B cell (primary cell): Measurements from ENCODE around the gene SIPA1L3. TPM values are rescaled to one million over a fixed set of nuclear protein-coding genes. Genes with fewer than 3 reads are reported as not detected.
"Not testable (repeated sequence)": the region's sequence is repeated elsewhere in the genome, so short reads cannot be mapped to it uniquely, and the experiment has no call there.

Source experiments
- ATAC-seq: fragments of 200-7000 bp; cut with Tn5 transposase; one replicate; pipeline ENCODE4 v1.10.0; 2021; ENCODE audit warnings: low read depth, mild to moderate bottlenecking, moderate number of reproducible peaks, moderate library complexity
- CTCF ChIA-PET: fragments of 350-600 bp; sonication (Branson Sonifier 250); formaldehyde crosslinking; loops from one replicate; lab custom pipeline; 2021; ENCODE audit warnings: antibody characterized with exemption, inconsistent platforms; lab: Charles Lee
- POLR2A ChIA-PET: fragments of 350-600 bp; sonication (Branson Sonifier 250); formaldehyde crosslinking; loops from one replicate; lab custom pipeline; 2021; ENCODE audit warnings: antibody characterized with exemption; lab: Charles Lee
- DNase-seq: peaks from one replicate; pipeline ENCODE4 v3.0.0; 2013
- H2AFZ ChIP-seq: 2 replicates; pipeline ENCODE4 v1.6.1; 2012; ENCODE audit warnings: mild to moderate bottlenecking, low read depth, low read length; ENCODE audit not compliant: insufficient read depth, poor library complexity, severe bottlenecking
- H3K27ac ChIP-seq, 2 donors: 1 replicate in 1 of 2; 2 replicates in 1 of 2; pipeline ENCODE4 v1.5.1; 2012 to 2013; ENCODE audit warnings: low read length in 2 of 2, mild to moderate bottlenecking in 2 of 2, moderate library complexity in 1 of 2
- H3K27me3 ChIP-seq, 4 experiments: fragments of 200-600 bp in 1 of 4; sonication (generic) in 1 of 4; replicated peaks in 1 of 4; 1 replicate in 2 of 4; 2 replicates in 2 of 4; pipeline versions ENCODE4 v1.6.1 to v1.7.0; 2013 to 2016; ENCODE audit warnings: low read length in 3 of 4, mild to moderate bottlenecking in 2 of 4, mixed read lengths in 1 of 4, moderate library complexity in 1 of 4; ENCODE audit not compliant: insufficient read depth in 4 of 4, control insufficient read depth in 3 of 4; ENCODE audit errors: control extremely low read depth in 1 of 4
- H3K36me3 ChIP-seq, 2 experiments: replicated peaks in 1 of 2; 1 replicate in 1 of 2; 2 replicates in 1 of 2; pipeline versions ENCODE4 v1.6.1 to v1.7.1; 2013; ENCODE audit warnings: low read length in 1 of 2; ENCODE audit not compliant: insufficient read depth in 2 of 2, control insufficient read depth in 1 of 2; ENCODE audit errors: control extremely low read depth in 1 of 2, extremely low read depth in 1 of 2
- H3K4me1 ChIP-seq, 2 donors: fragments of 200-600 bp in 1 of 2; sonication (generic) in 1 of 2; 1 replicate in 1 of 2; 2 replicates in 1 of 2; pipeline versions ENCODE4 v1.5.1 to v1.6.1; 2013 to 2017; ENCODE audit warnings: low read length in 2 of 2; ENCODE audit not compliant: control insufficient read depth in 2 of 2, insufficient read depth in 2 of 2
- H3K4me2 ChIP-seq: replicated peaks from 2 replicates; pipeline ENCODE3; 2012; ENCODE audit warnings: mild to moderate bottlenecking, low read depth, low read length; ENCODE audit not compliant: poor library complexity, severe bottlenecking
- H3K4me3 ChIP-seq, 5 experiments: fragments of 200-600 bp in 1 of 5; sonication (generic) in 1 of 5; 1 replicate in 3 of 5; 2 replicates in 2 of 5; pipeline versions ENCODE4 v1.5.1 to v1.7.0; 2011 to 2016; ENCODE audit warnings: low read length in 4 of 5, mild to moderate bottlenecking in 4 of 5, low read depth in 2 of 5, control low read depth in 1 of 5, moderate library complexity in 1 of 5; ENCODE audit not compliant: insufficient read depth in 1 of 5; ENCODE audit errors: control extremely low read depth in 1 of 5, extremely low read depth in 1 of 5
- H3K79me2 ChIP-seq: fragments of 200-600 bp; sonication (generic); one replicate; pipeline ENCODE4 v1.6.0; 2016; ENCODE audit warnings: low read length; ENCODE audit not compliant: control insufficient read depth, insufficient read depth
- H3K9ac ChIP-seq: fragments of 200-600 bp; sonication (generic); 2 replicates; pipeline ENCODE4 v1.6.1; 2017; ENCODE audit warnings: mild to moderate bottlenecking, low read length, moderate library complexity
- H3K9me3 ChIP-seq, 3 donors: one replicate each; pipeline versions ENCODE4 v1.6.1 to v1.7.1; 2013; ENCODE audit warnings: low read length in 2 of 3; ENCODE audit not compliant: control insufficient read depth in 2 of 3, insufficient read depth in 1 of 3; ENCODE audit errors: control extremely low read depth in 1 of 3
- H4K20me1 ChIP-seq: 2 replicates; pipeline ENCODE4 v1.6.0; 2012; ENCODE audit warnings: mild to moderate bottlenecking, low read length; ENCODE audit not compliant: insufficient read depth, control insufficient read depth, poor library complexity, severe bottlenecking
- H3K27ac Mint-ChIP-seq: one replicate; pipeline ENCODE4 v1.8.0; 2021; ENCODE audit warnings: mixed read lengths
- H3K27me3 Mint-ChIP-seq: one replicate; pipeline ENCODE4 v1.8.0; 2021; ENCODE audit warnings: mixed read lengths
- H3K4me1 Mint-ChIP-seq: one replicate; pipeline ENCODE4 v1.8.0; 2021; ENCODE audit warnings: mixed read lengths
- H3K4me3 Mint-ChIP-seq: one replicate; pipeline ENCODE4 v1.8.0; 2021; ENCODE audit warnings: mixed read lengths
- H3K9me3 Mint-ChIP-seq: one replicate; pipeline ENCODE4 v1.8.0; 2022; ENCODE audit warnings: mixed read lengths; ENCODE audit not compliant: insufficient read depth
- CTCF ChIP-seq: fragments of 200-600 bp; IDR thresholded peaks from one replicate; pipeline ENCODE4 v1.8.0; 2022; ENCODE audit warnings: antibody characterized with exemption, mild to moderate bottlenecking
- EZH2 ChIP-seq: IDR thresholded peaks from 2 replicates; pipeline ENCODE4 v1.6.1; 2012; ENCODE audit warnings: borderline replicate concordance, low read depth, mild to moderate bottlenecking, moderate library complexity, low read length; ENCODE audit not compliant: insufficient read depth, poor library complexity, severe bottlenecking
- WGBS: methylation state at CpG from one replicate; pipeline ENCODE4 v1.1.5; 2013; ENCODE audit warnings: missing lambda C conversion rate; ENCODE audit not compliant: insufficient coverage; 5-methylcytosine and 5-hydroxymethylcytosine counted together
- intact Hi-C: fragments of 100-400 bp; cut with micrococcal nuclease; formaldehyde crosslinking; loops from one replicate; pipeline ENCODE4 v1.10.0; 2022
- polyA plus RNA-seq: library from polyadenylated mRNA; depleted of rRNA; stranded (reverse); fragments of >200 nt; gene quantifications from 2 replicates; pipeline ENCODE4 v1.2.3, GENCODE V29; 2012
- total RNA-seq, 2 donors: library from RNA; stranded (reverse); fragments of 120-200 nt in 1 of 2; gene quantifications; 1 replicate in 1 of 2; 2 replicates in 1 of 2; pipeline versions ENCODE4 v1.2.3 to v1.2.4, GENCODE V29; 2013 to 2022

The SIPA1L3 gene
- total and polyA plus RNA-seq, 2 donors (not counting 1 experiment from before 2014, with no cell fraction given): 48.3 to 295 TPM

- Histone ChIP-seq H3K79me2 (no peaks in the 10 kb centered on the region), H3K9ac (peak overlapping the region; percentile 42), H3K27ac (no peak overlapping the region), H3K4me2 (peak overlapping the region; percentile 80), H3K27me3 (peaks cover 0 to 76% (median 45%) of the 10 kb centered on the region in 4 experiments), H4K20me1 (no peaks in the 10 kb centered on the region), H2AFZ (peak overlapping the region; percentile 54), H3K36me3 (no peaks in the 10 kb centered on the region), H3K9me3 (peaks cover 0 to 17% (median 0%) of the 10 kb centered on the region in 3 donors), H3K4me3 (peak overlapping the region in 4 of 5 experiments; percentile 26 to 59 (median 47)), H3K4me1 (peaks cover 22 to 42% of the 10 kb centered on the region in 2 donors)
- peak overlapping the region; percentile 61 for H3K4me3 Mint-ChIP-seq
- ATAC-seq: no peak
- POLR2A ChIA-PET: no interaction called here
- H3K27ac Mint-ChIP-seq: no peak overlapping the region
- CTCF ChIA-PET: no interaction called here
- peaks cover 28% of the 10 kb centered on the region for H3K4me1 Mint-ChIP-seq
- H3K27me3 Mint-ChIP-seq: peaks cover 56% of the 10 kb centered on the region
- no peaks in the 10 kb centered on the region for H3K9me3 Mint-ChIP-seq
- TF ChIP-seq EZH2: no peak
- intact Hi-C loops: loop anchor here (10.0 kb wide), 1 partner anchor 319 kb away; the partner anchor contains the start of genes SIPA1L3 and WDR87
- WGBS: 11% methylated on average over 12 of the region's 13 CpGs
- no peak for DNase-seq
Observed at GRCh38 chr19:38223617-38224013, 316.6 kb downstream of the SIPA1L3 start.

GRCh38 chr19:38224014-38224862 lies 317.2 kb downstream of the SIPA1L3 start, which contains the start of gene DPF1:
Gene DPF1 (minus strand): TSS chr19:38224222. CDS start chr19:38224142, 80 bp downstream.
- H3K4me1 Mint-ChIP-seq: peaks cover 32% of the 10 kb centered on the region
- intact Hi-C loops: loop anchor here (10.0 kb wide), 1 partner anchor 319 kb away; the partner anchor contains the start of genes SIPA1L3 and WDR87
- peak; percentile 76 for DNase-seq
- Histone ChIP-seq H3K4me1 (peaks cover 29 to 48% of the 10 kb centered on the region in 2 donors), H3K9me3 (peaks cover 0 to 23% (median 0%) of the 10 kb centered on the region in 3 donors), H3K27ac (no peak within 1 kb of the TSS), H3K36me3 (no peaks in the 10 kb centered on the region), H3K4me2 (peak within 1 kb of the TSS; percentile 80), H3K9ac (peak within 1 kb of the TSS; percentile 42), H4K20me1 (no peaks in the 10 kb centered on the region), H3K4me3 (peak within 1 kb of the TSS in 4 of 5 experiments; percentile 26 to 59 (median 47)), H3K27me3 (peaks cover 0 to 77% (median 48%) of the 10 kb centered on the region in 4 experiments), H3K79me2 (no peaks in the 10 kb centered on the region), H2AFZ (peak within 1 kb of the TSS; percentile 54)
- ATAC-seq: peak; percentile 83
- no peaks in the 10 kb centered on the region for H3K9me3 Mint-ChIP-seq
- peak within 1 kb of the TSS; percentile 57 for H3K27ac Mint-ChIP-seq
- H3K27me3 Mint-ChIP-seq: peaks cover 52% of the 10 kb centered on the region
- POLR2A ChIA-PET: interaction anchor here (0.6 kb wide), 1 partner anchor 23 kb away, joined by 5 read pairs; no protein-coding TSS in a partner anchor
- H3K4me3 Mint-ChIP-seq: peak within 1 kb of the TSS; percentile 92
- CTCF ChIA-PET: interaction anchor here (1.0 to 2.0 kb wide), 8 partner anchors 8 to 328 kb away, joined by 3 to 9 read pairs (median 6); partner anchors contain the start of gene WDR87
- TF ChIP-seq CTCF: no peak
- peak; percentile 65 for TF ChIP-seq EZH2
- 1% methylated on average over 61 of the region's 61 CpGs for WGBS

GRCh38 chr19:38224863-38225218 lies 317.8 kb downstream of the SIPA1L3 start:
- intact Hi-C loops: loop anchor here (10.0 kb wide), 1 partner anchor 320 kb away; the partner anchor contains the start of genes SIPA1L3 and WDR87
- H2AFZ ChIP-seq, H3K27ac ChIP-seq, ATAC-seq, H3K4me3 ChIP-seq, DNase-seq, H3K9me3 Mint-ChIP-seq, H3K79me2 ChIP-seq, H4K20me1 ChIP-seq, H3K27ac Mint-ChIP-seq, H3K36me3 ChIP-seq: not testable (repeated sequence)
- Histone ChIP-seq H3K4me2 (peak overlapping the region; percentile 80), H3K27me3 (peaks cover 0 to 79% (median 49%) of the 10 kb centered on the region in 4 experiments), H3K9me3 (peaks cover 0 to 23% (median 0%) of the 10 kb centered on the region in 3 donors), H3K9ac (peak overlapping the region; percentile 42), H3K4me1 (peaks cover 32 to 49% of the 10 kb centered on the region in 2 donors)
- ChIA-PET CTCF (interaction anchor here (0.7 to 2.0 kb wide), 11 partner anchors 8 to 328 kb away, joined by 3 to 9 read pairs (median 4); partner anchors contain the start of genes PSMD8 and WDR87), POLR2A (interaction anchor here (0.6 to 0.7 kb wide), 2 partner anchors 23 to 50 kb away, joined by 5 read pairs; no protein-coding TSS in a partner anchor)
- H3K27me3 Mint-ChIP-seq: peaks cover 52% of the 10 kb centered on the region
- peak overlapping the region; percentile 92 for H3K4me3 Mint-ChIP-seq
- peaks cover 33% of the 10 kb centered on the region for H3K4me1 Mint-ChIP-seq
- WGBS: 94% methylated on average over 3 of the region's 6 CpGs
